Neural cell (in vitro differentiated cells): ENCODE data around the gene SLC16A1.

Experiments used
- EP300 ChIP-seq: fragments of 450-650 bp; conservative IDR thresholded peaks from 2 replicates; pipeline ENCODE4 v1.6.1; 2014; ENCODE audit warnings: antibody characterized with exemption, mild to moderate bottlenecking, moderate library complexity; ENCODE audit not compliant: poor library complexity, severe bottlenecking
- POLR2AphosphoS5 ChIP-seq: IDR thresholded peaks from 2 replicates; pipeline ENCODE4 v1.6.1; 2012
- TAF1 ChIP-seq: IDR thresholded peaks from 2 replicates; pipeline ENCODE4 v1.6.1; 2012; ENCODE audit warnings: low read depth
- TF ChIP-seq, protein P1 (sequence below): fragments of 450-650 bp; IDR thresholded peaks from 2 replicates; pipeline ENCODE4 v1.5.1; 2014; ENCODE audit warnings: antibody characterized with exemption, mild to moderate bottlenecking, moderate library complexity; ENCODE audit not compliant: poor library complexity, severe bottlenecking

DNA sequence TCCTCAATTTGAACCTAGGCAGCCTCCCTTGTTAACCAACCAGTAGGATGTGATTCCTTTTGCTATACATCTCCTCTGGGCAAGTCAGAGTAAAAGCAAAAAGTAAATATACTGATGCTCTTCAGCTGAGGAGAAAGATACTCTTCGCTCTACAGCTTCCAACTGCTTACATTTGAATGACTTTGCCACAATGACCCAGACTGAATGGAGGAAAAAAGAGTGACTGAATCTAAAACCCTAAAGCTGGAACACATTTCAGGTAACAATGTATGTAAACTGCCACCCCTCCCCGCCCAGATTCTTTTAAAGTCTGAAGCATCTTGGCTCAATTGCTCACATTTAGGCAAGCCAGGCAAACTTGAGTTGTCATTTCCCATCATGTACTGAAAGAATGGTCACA, 46.1 kb downstream of the SLC16A1 start:
- TF ChIP-seq, protein P1, sequence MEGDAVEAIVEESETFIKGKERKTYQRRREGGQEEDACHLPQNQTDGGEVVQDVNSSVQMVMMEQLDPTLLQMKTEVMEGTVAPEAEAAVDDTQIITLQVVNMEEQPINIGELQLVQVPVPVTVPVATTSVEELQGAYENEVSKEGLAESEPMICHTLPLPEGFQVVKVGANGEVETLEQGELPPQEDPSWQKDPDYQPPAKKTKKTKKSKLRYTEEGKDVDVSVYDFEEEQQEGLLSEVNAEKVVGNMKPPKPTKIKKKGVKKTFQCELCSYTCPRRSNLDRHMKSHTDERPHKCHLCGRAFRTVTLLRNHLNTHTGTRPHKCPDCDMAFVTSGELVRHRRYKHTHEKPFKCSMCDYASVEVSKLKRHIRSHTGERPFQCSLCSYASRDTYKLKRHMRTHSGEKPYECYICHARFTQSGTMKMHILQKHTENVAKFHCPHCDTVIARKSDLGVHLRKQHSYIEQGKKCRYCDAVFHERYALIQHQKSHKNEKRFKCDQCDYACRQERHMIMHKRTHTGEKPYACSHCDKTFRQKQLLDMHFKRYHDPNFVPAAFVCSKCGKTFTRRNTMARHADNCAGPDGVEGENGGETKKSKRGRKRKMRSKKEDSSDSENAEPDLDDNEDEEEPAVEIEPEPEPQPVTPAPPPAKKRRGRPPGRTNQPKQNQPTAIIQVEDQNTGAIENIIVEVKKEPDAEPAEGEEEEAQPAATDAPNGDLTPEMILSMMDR: no peak
- TF ChIP-seq EP300: no peak
- no peak for TF ChIP-seq TAF1
- TF ChIP-seq POLR2AphosphoS5: no peak
